ENCODE data around the gene FXYD1.
"Not testable (repeated sequence)": the region's sequence is repeated elsewhere in the genome, so short reads cannot be mapped to it uniquely, and the experiment has no call there.

The FXYD1 gene

GRCh38 chr19:35150445-35150844, 11.8 kb downstream of the FXYD1 start:
- H3K4me1 ChIP-seq (ENCODE audit: control insufficient read depth in 2 of 2, insufficient read depth in 1 of 2, low read depth in 1 of 2, low read length in 2 of 2), result peaks cover 2 to 11% of the 10 kb centered on the region in 2 donors
- DNase-seq (ENCODE audit: low spot score), result no peak
- no peaks in the 10 kb centered on the region for H3K36me3 ChIP-seq (replicated peaks in 1 of 2; ENCODE audit: control insufficient read depth in 2 of 2, insufficient read depth in 2 of 2, low read length in 2 of 2)
- H3K4me2 ChIP-seq (ENCODE audit: insufficient read depth, low read length, poor library complexity, severe bottlenecking), result no peak overlapping the region
- peaks cover 7 to 68% (median 26%) of the 10 kb centered on the region in 3 experiments for H3K27me3 ChIP-seq (ENCODE audit: control insufficient read depth in 3 of 3, insufficient read depth in 3 of 3, low read depth in 1 of 3, low read length in 3 of 3)
- H3K18ac ChIP-seq (ENCODE audit: low read length), result no peak overlapping the region
- H2BK12ac ChIP-seq (ENCODE audit: low read length), result no peak overlapping the region
- H3K14ac ChIP-seq (ENCODE audit: low read length), result no peak overlapping the region
- no CpG with 5 or more reads among the region's 2 CpGs for WGBS, 2 donors (ENCODE audit: extremely low coverage in 2 of 2, insufficient read length in 2 of 2, insufficient replicate concordance in 1 of 2)
- no peak overlapping the region for H3K27ac ChIP-seq (replicated peaks; ENCODE audit: low read length)
- no peak overlapping the region for H2BK5ac ChIP-seq (ENCODE audit: low read length)
- H2AFZ ChIP-seq (ENCODE audit: low read length), result no peak overlapping the region
- H3K9me3 ChIP-seq (replicated peaks in 1 of 2; ENCODE audit: control insufficient read depth in 2 of 2, insufficient read depth in 1 of 2, low read depth in 1 of 2, low read length in 2 of 2), result no peaks in the 10 kb centered on the region
- no peak overlapping the region for H2BK120ac ChIP-seq (ENCODE audit: low read depth, low read length)
- H4K91ac ChIP-seq (ENCODE audit: low read depth, low read length, poor library complexity), result no peak overlapping the region
- H3K4me3 ChIP-seq (ENCODE audit: low read length in 2 of 2), result no peak overlapping the region
- peak overlapping the region; percentile 82 for H2AK5ac ChIP-seq (ENCODE audit: low read depth, low read length)
- no peaks in the 10 kb centered on the region for H3K79me1 ChIP-seq (ENCODE audit: low read depth, low read length)
- no peak overlapping the region for H3K4ac ChIP-seq (ENCODE audit: low read length)
- no peak overlapping the region for H4K8ac ChIP-seq (ENCODE audit: low read depth, low read length)
- H3K9ac ChIP-seq (ENCODE audit: low read depth, low read length, poor library complexity), result no peak overlapping the region
- no peak overlapping the region for H3K23ac ChIP-seq (ENCODE audit: low read depth, low read length, poor library complexity)
- H2BK15ac ChIP-seq (ENCODE audit: low read length), result no peak overlapping the region

GRCh38 chr19:35151273-35152065, 12.8 kb downstream of the FXYD1 start:
- no peak overlapping the region for H2AFZ ChIP-seq (ENCODE audit: low read length)
- H3K27ac ChIP-seq (replicated peaks; ENCODE audit: low read length), result no peak overlapping the region
- H2BK5ac ChIP-seq (ENCODE audit: low read length), result no peak overlapping the region
- no peak overlapping the region for H3K4ac ChIP-seq (ENCODE audit: low read length)
- no CpG with 5 or more reads among the region's 20 CpGs for WGBS, 2 donors (ENCODE audit: extremely low coverage in 2 of 2, insufficient read length in 2 of 2, insufficient replicate concordance in 1 of 2)
- H3K4me1 ChIP-seq (ENCODE audit: control insufficient read depth in 2 of 2, insufficient read depth in 1 of 2, low read depth in 1 of 2, low read length in 2 of 2), result peaks cover 2 to 13% of the 10 kb centered on the region in 2 donors
- no peak overlapping the region for H3K4me3 ChIP-seq (ENCODE audit: low read length in 2 of 2)
- peak overlapping the region; percentile 82 for H2AK5ac ChIP-seq (ENCODE audit: low read depth, low read length)
- H2BK120ac ChIP-seq (ENCODE audit: low read depth, low read length), result no peak overlapping the region
- no peaks in the 10 kb centered on the region for H3K79me1 ChIP-seq (ENCODE audit: low read depth, low read length)
- H3K14ac ChIP-seq (ENCODE audit: low read length), result no peak overlapping the region
- no peaks in the 10 kb centered on the region for H3K36me3 ChIP-seq (replicated peaks in 1 of 2; ENCODE audit: control insufficient read depth in 2 of 2, insufficient read depth in 2 of 2, low read length in 2 of 2)
- no peak overlapping the region for H4K91ac ChIP-seq (ENCODE audit: low read depth, low read length, poor library complexity)
- H3K4me2 ChIP-seq (ENCODE audit: insufficient read depth, low read length, poor library complexity, severe bottlenecking), result no peak overlapping the region
- H3K9me3 ChIP-seq (replicated peaks in 1 of 2; ENCODE audit: control insufficient read depth in 2 of 2, insufficient read depth in 1 of 2, low read depth in 1 of 2, low read length in 2 of 2), result no peaks in the 10 kb centered on the region
- H4K8ac ChIP-seq (ENCODE audit: low read depth, low read length), result no peak overlapping the region
- H3K27me3 ChIP-seq (ENCODE audit: control insufficient read depth in 3 of 3, insufficient read depth in 3 of 3, low read depth in 1 of 3, low read length in 3 of 3), result peaks cover 7 to 72% (median 31%) of the 10 kb centered on the region in 3 experiments
- H2BK12ac ChIP-seq (ENCODE audit: low read length), result no peak overlapping the region
- peak overlapping the region; percentile 32 for H3K23ac ChIP-seq (ENCODE audit: low read depth, low read length, poor library complexity)
- DNase-seq (ENCODE audit: low spot score), result no peak
- no peak overlapping the region for H3K9ac ChIP-seq (ENCODE audit: low read depth, low read length, poor library complexity)
- peak overlapping the region; percentile 82 for H2BK15ac ChIP-seq (ENCODE audit: low read length)
- H3K18ac ChIP-seq (ENCODE audit: low read length), result peak overlapping the region; percentile 67

GRCh38 chr19:35153129-35153522, 14.5 kb downstream of the FXYD1 start:
- WGBS, 2 donors (ENCODE audit: extremely low coverage in 2 of 2, insufficient read length in 2 of 2, insufficient replicate concordance in 1 of 2), result no CpG with 5 or more reads among the region's 10 CpGs

GRCh38 chr19:35153701-35154524, 15.3 kb downstream of the FXYD1 start:
- Histone ChIP-seq H3K4me2 (ENCODE audit: insufficient read depth, low read length, poor library complexity, severe bottlenecking) (peak overlapping the region; percentile 86), H3K23ac (ENCODE audit: low read depth, low read length, poor library complexity) (peak overlapping the region; percentile 76), H2AFZ (ENCODE audit: low read length) (peak overlapping the region; percentile 86), H3K9ac (ENCODE audit: low read depth, low read length, poor library complexity) (peak overlapping the region; percentile 50), H3K4me1 (ENCODE audit: control insufficient read depth in 2 of 2, insufficient read depth in 1 of 2, low read depth in 1 of 2, low read length in 2 of 2) (peaks cover 2 to 13% of the 10 kb centered on the region in 2 donors), H3K14ac (ENCODE audit: low read length) (peak overlapping the region; percentile 94), H3K36me3 (replicated peaks in 1 of 2; ENCODE audit: control insufficient read depth in 2 of 2, insufficient read depth in 2 of 2, low read length in 2 of 2) (no peaks in the 10 kb centered on the region), H3K4ac (ENCODE audit: low read length) (no peak overlapping the region), H2BK12ac (ENCODE audit: low read length) (no peak overlapping the region), H3K27ac (replicated peaks; ENCODE audit: low read length) (no peak overlapping the region), H2BK5ac (ENCODE audit: low read length) (peak overlapping the region; percentile 62), H4K8ac (ENCODE audit: low read depth, low read length) (no peak overlapping the region), H3K18ac (ENCODE audit: low read length) (peak overlapping the region; percentile 94), H2BK120ac (ENCODE audit: low read depth, low read length) (no peak overlapping the region), H3K4me3 (ENCODE audit: low read length in 2 of 2) (peak overlapping the region in 1 of 2 donors; percentile 85), H4K91ac (ENCODE audit: low read depth, low read length, poor library complexity) (no peak overlapping the region), H3K79me1 (ENCODE audit: low read depth, low read length) (no peaks in the 10 kb centered on the region), H2BK15ac (ENCODE audit: low read length) (peak overlapping the region; percentile 78), H3K9me3 (replicated peaks in 1 of 2; ENCODE audit: control insufficient read depth in 2 of 2, insufficient read depth in 1 of 2, low read depth in 1 of 2, low read length in 2 of 2) (no peaks in the 10 kb centered on the region), H3K27me3 (ENCODE audit: control insufficient read depth in 3 of 3, insufficient read depth in 3 of 3, low read depth in 1 of 3, low read length in 3 of 3) (peaks cover 7 to 77% (median 31%) of the 10 kb centered on the region in 3 experiments), H2AK5ac (ENCODE audit: low read depth, low read length) (peak overlapping the region; percentile 83)
- WGBS, 2 donors (ENCODE audit: extremely low coverage in 2 of 2, insufficient read length in 2 of 2, insufficient replicate concordance in 1 of 2), result no CpG with 5 or more reads among the region's 36 CpGs
- DNase-seq (ENCODE audit: low spot score), result no peak

More at GRCh38 chr19:35153129-35153522, 14.5 kb downstream of the FXYD1 start:
- not testable (repeated sequence) for H2AFZ ChIP-seq (ENCODE audit: low read length); H3K36me3 ChIP-seq (replicated peaks in 1 of 2; ENCODE audit: control insufficient read depth in 2 of 2, insufficient read depth in 2 of 2, low read length in 2 of 2); H3K27ac ChIP-seq (replicated peaks; ENCODE audit: low read length); H4K91ac ChIP-seq (ENCODE audit: low read depth, low read length, poor library complexity); H4K8ac ChIP-seq (ENCODE audit: low read depth, low read length); H3K4me3 ChIP-seq (ENCODE audit: low read length in 2 of 2); H3K4ac ChIP-seq (ENCODE audit: low read length); H3K4me2 ChIP-seq (ENCODE audit: insufficient read depth, low read length, poor library complexity, severe bottlenecking); H3K14ac ChIP-seq (ENCODE audit: low read length); H2BK12ac ChIP-seq (ENCODE audit: low read length); H3K23ac ChIP-seq (ENCODE audit: low read depth, low read length, poor library complexity); H3K9ac ChIP-seq (ENCODE audit: low read depth, low read length, poor library complexity); H3K79me1 ChIP-seq (ENCODE audit: low read depth, low read length); H2BK5ac ChIP-seq (ENCODE audit: low read length); H2BK120ac ChIP-seq (ENCODE audit: low read depth, low read length); H3K9me3 ChIP-seq (replicated peaks in 1 of 2; ENCODE audit: control insufficient read depth in 2 of 2, insufficient read depth in 1 of 2, low read depth in 1 of 2, low read length in 2 of 2); DNase-seq (ENCODE audit: low spot score)
- Histone ChIP-seq H3K4me1 (ENCODE audit: control insufficient read depth in 2 of 2, insufficient read depth in 1 of 2, low read depth in 1 of 2, low read length in 2 of 2) (peaks cover 2 to 13% of the 10 kb centered on the region in 2 donors), H2AK5ac (ENCODE audit: low read depth, low read length) (peak overlapping the region; percentile 83), H3K27me3 (ENCODE audit: control insufficient read depth in 3 of 3, insufficient read depth in 3 of 3, low read depth in 1 of 3, low read length in 3 of 3) (peaks cover 7 to 77% (median 31%) of the 10 kb centered on the region in 3 experiments), H3K18ac (ENCODE audit: low read length) (peak overlapping the region; percentile 63), H2BK15ac (ENCODE audit: low read length) (peak overlapping the region; percentile 78)

Data from neuronal stem cell (in vitro differentiated cells).